Central memory CD8-positive, alpha-beta T cell (primary cell): ENCODE measurements around the gene CSH2.

Experiments used
- ATAC-seq: fragments of 150-1000 bp; cut with Tn5 transposase; replicated peaks from 2 replicates; pipeline ENCODE4 v1.10.0; 2022; ENCODE audit warnings: mild to moderate bottlenecking, moderate FRiP score, moderate number of reproducible peaks; ENCODE audit not compliant: poor library complexity, severe bottlenecking; ENCODE audit errors: extremely low read depth
- DNase-seq, 2 donors: peaks; one replicate each; pipeline ENCODE4 v3.0.0; 2021; ENCODE audit warnings: low spot score in 2 of 2
- H3K27ac Mint-ChIP-seq: one replicate; pipeline ENCODE4 v1.8.0; 2022; ENCODE audit warnings: low read depth, mild to moderate bottlenecking, moderate library complexity, mixed read lengths
- H3K27me3 Mint-ChIP-seq: one replicate; pipeline ENCODE4 v1.8.0; 2022; ENCODE audit warnings: mixed read lengths
- H3K36me3 Mint-ChIP-seq: one replicate; pipeline ENCODE4 v1.8.0; 2022; ENCODE audit warnings: mild to moderate bottlenecking, moderate library complexity, mixed read lengths; ENCODE audit not compliant: insufficient read depth
- H3K4me1 Mint-ChIP-seq: one replicate; pipeline ENCODE4 v1.8.0; 2022; ENCODE audit warnings: mixed read lengths
- H3K4me3 Mint-ChIP-seq: one replicate; pipeline ENCODE4 v1.8.0; 2022; ENCODE audit warnings: mild to moderate bottlenecking, moderate library complexity, mixed read lengths
- H3K9me3 Mint-ChIP-seq: one replicate; pipeline ENCODE4 v1.8.0; 2022; ENCODE audit warnings: mixed read lengths

CSH2 gene

GRCh38 chr17:63833026-63833740, 40.3 kb downstream of the CSH2 start:
- Mint-ChIP-seq H3K27me3 (no peaks in the 10 kb centered on the region), H3K9me3 (no peaks in the 10 kb centered on the region), H3K36me3 (peaks cover 50% of the 10 kb centered on the region), H3K27ac (no peak overlapping the region), H3K4me1 (peaks cover 56% of the 10 kb centered on the region), H3K4me3 (no peak overlapping the region)
- ATAC-seq: no peak
- no peak for DNase-seq

- Mint-ChIP-seq H3K27me3 (no peaks in the 10 kb centered on the region), H3K27ac (no peak overlapping the region)
Measured at GRCh38 chr17:63832455-63832854, 41.0 kb downstream of the CSH2 start.

GRCh38 chr17:63832014-63832413, 41.5 kb downstream of the CSH2 start:
- ATAC-seq (no peak), DNase-seq (no peak)
- Mint-ChIP-seq H3K4me3 (no peak overlapping the region), H3K27ac (peak overlapping the region; percentile 10), H3K9me3 (no peaks in the 10 kb centered on the region), H3K36me3 (peaks cover 56% of the 10 kb centered on the region), H3K4me1 (peaks cover 62% of the 10 kb centered on the region), H3K27me3 (no peaks in the 10 kb centered on the region)

More at GRCh38 chr17:63832455-63832854, 41.0 kb downstream of the CSH2 start:
- Mint-ChIP-seq H3K4me3 (no peak overlapping the region), H3K4me1 (peaks cover 57% of the 10 kb centered on the region), H3K9me3 (no peaks in the 10 kb centered on the region), H3K36me3 (peaks cover 51% of the 10 kb centered on the region)
- DNase-seq (no peak), ATAC-seq (no peak)

- H3K9me3 Mint-ChIP-seq: no peaks in the 10 kb centered on the region
- ATAC-seq (no peak), DNase-seq (no peak)
- H3K36me3 Mint-ChIP-seq: peaks cover 56% of the 10 kb centered on the region
- H3K4me1 Mint-ChIP-seq: peaks cover 67% of the 10 kb centered on the region
- no peaks in the 10 kb centered on the region for H3K27me3 Mint-ChIP-seq
- no peak overlapping the region for H3K4me3 Mint-ChIP-seq
- peak overlapping the region; percentile 10 for H3K27ac Mint-ChIP-seq
Measured at GRCh38 chr17:63831505-63831904, 42.0 kb downstream of the CSH2 start.

- DNase-seq (no peak), ATAC-seq (no peak)
- Mint-ChIP-seq H3K4me1 (peaks cover 72% of the 10 kb centered on the region), H3K4me3 (no peak overlapping the region), H3K9me3 (no peaks in the 10 kb centered on the region), H3K27me3 (no peaks in the 10 kb centered on the region), H3K36me3 (peaks cover 53% of the 10 kb centered on the region), H3K27ac (peak overlapping the region; percentile 41)
Measured at GRCh38 chr17:63830904-63831491, 42.5 kb downstream of the CSH2 start.

- Mint-ChIP-seq H3K27ac (peak overlapping the region; percentile 41), H3K36me3 (peaks cover 50% of the 10 kb centered on the region), H3K27me3 (no peaks in the 10 kb centered on the region), H3K4me3 (peak overlapping the region; percentile 6), H3K9me3 (no peaks in the 10 kb centered on the region), H3K4me1 (peaks cover 73% of the 10 kb centered on the region)
- ATAC-seq: no peak
- no peak for DNase-seq
Measured at GRCh38 chr17:63830278-63830677, 43.2 kb downstream of the CSH2 start.

- DNase-seq (no peak), ATAC-seq (no peak)
- H3K36me3 Mint-ChIP-seq: peaks cover 46% of the 10 kb centered on the region
- H3K9me3 Mint-ChIP-seq: no peaks in the 10 kb centered on the region
- no peak overlapping the region for H3K4me3 Mint-ChIP-seq
- H3K27me3 Mint-ChIP-seq: no peaks in the 10 kb centered on the region
- peaks cover 73% of the 10 kb centered on the region for H3K4me1 Mint-ChIP-seq
- H3K27ac Mint-ChIP-seq: no peak overlapping the region
Measured at GRCh38 chr17:63828936-63829335, 44.5 kb downstream of the CSH2 start.

GRCh38 chr17:63827801-63828221, 45.7 kb downstream of the CSH2 start:
- no peak for ATAC-seq
- Mint-ChIP-seq H3K4me3 (peak overlapping the region; percentile 95), H3K36me3 (peaks cover 51% of the 10 kb centered on the region), H3K27me3 (no peaks in the 10 kb centered on the region), H3K27ac (peak overlapping the region; percentile 98), H3K4me1 (peaks cover 78% of the 10 kb centered on the region), H3K9me3 (no peaks in the 10 kb centered on the region)
- no peak for DNase-seq

GRCh38 chr17:63827002-63827800, 46.3 kb downstream of the CSH2 start, which contains the start of the genes FTSJ3 and PSMC5:
FTSJ3 (minus strand) TSS chr17:63827663; CDS start chr17:63826902, 761 bp downstream.
PSMC5 (plus strand) TSS chr17:63827431; CDS start chr17:63827491, 60 bp downstream.
- H3K27ac Mint-ChIP-seq: peak within 1 kb of the TSS; percentile 98
- ATAC-seq: peak; percentile 94
- H3K36me3 Mint-ChIP-seq: peaks cover 53% of the 10 kb centered on the region
- peaks cover 77% of the 10 kb centered on the region for H3K4me1 Mint-ChIP-seq
- peak within 1 kb of the TSS; percentile 95 for H3K4me3 Mint-ChIP-seq
- H3K27me3 Mint-ChIP-seq: no peaks in the 10 kb centered on the region
- H3K9me3 Mint-ChIP-seq: no peaks in the 10 kb centered on the region
- DNase-seq: peak; percentile 86 to 89

GRCh38 chr17:63826468-63827001, 46.9 kb downstream of the CSH2 start:
- ATAC-seq: peak; percentile 25
- H3K27ac Mint-ChIP-seq: peak overlapping the region; percentile 98
- no peaks in the 10 kb centered on the region for H3K27me3 Mint-ChIP-seq
- H3K4me1 Mint-ChIP-seq: peaks cover 76% of the 10 kb centered on the region
- no peak for DNase-seq
- no peaks in the 10 kb centered on the region for H3K9me3 Mint-ChIP-seq
- peaks cover 58% of the 10 kb centered on the region for H3K36me3 Mint-ChIP-seq
- H3K4me3 Mint-ChIP-seq: peak overlapping the region; percentile 95

GRCh38 chr17:63824362-63824761, 49.1 kb downstream of the CSH2 start:
- Mint-ChIP-seq H3K27ac (peak overlapping the region; percentile 3), H3K36me3 (peaks cover 57% of the 10 kb centered on the region), H3K4me3 (no peak overlapping the region), H3K9me3 (no peaks in the 10 kb centered on the region), H3K4me1 (peaks cover 72% of the 10 kb centered on the region), H3K27me3 (no peaks in the 10 kb centered on the region)
- DNase-seq: no peak
- no peak for ATAC-seq

- peaks cover 63% of the 10 kb centered on the region for H3K36me3 Mint-ChIP-seq
- H3K9me3 Mint-ChIP-seq: no peaks in the 10 kb centered on the region
- H3K27me3 Mint-ChIP-seq: no peaks in the 10 kb centered on the region
- DNase-seq: no peak
- peaks cover 67% of the 10 kb centered on the region for H3K4me1 Mint-ChIP-seq
- H3K27ac Mint-ChIP-seq: peak overlapping the region; percentile 3
- no peak overlapping the region for H3K4me3 Mint-ChIP-seq
- ATAC-seq: no peak
Measured at GRCh38 chr17:63823659-63824331, 49.7 kb downstream of the CSH2 start.
